Body of pancreas (tissue), 4 donors: ENCODE measurements around the gene LARP4B. TPM values are rescaled to one million over a fixed set of nuclear protein-coding genes. Genes with fewer than 3 reads are reported as not detected.

Experiments
- ATAC-seq: fragments of 150-250 bp; one replicate; pipeline ENCODE4 v1.9.1; 2016
- DNase-seq, 4 donors: peaks; one replicate each; pipeline ENCODE4 v3.0.0-alpha.2; 2019
- H3K27ac ChIP-seq, 4 donors: fragments of 200-600 bp; sonication (generic); 1 replicate in 3 of 4; 2 replicates in 1 of 4; pipeline versions ENCODE4 v1.5.1 to v1.6.1; 2016 to 2019; ENCODE audit warnings: mild to moderate bottlenecking in 1 of 4, mixed read lengths in 1 of 4, moderate library complexity in 1 of 4
- H3K27me3 ChIP-seq, 2 donors: fragments of 200-600 bp; sonication (generic); one replicate each; pipeline ENCODE4 v1.6.0; 2016; ENCODE audit warnings: mild to moderate bottlenecking in 1 of 2
- H3K36me3 ChIP-seq, 2 donors: fragments of 200-600 bp; sonication (generic); replicated peaks in 1 of 2; 2 replicates each; pipeline ENCODE4 v1.5.1; 2016; ENCODE audit warnings: low read depth in 2 of 2; ENCODE audit not compliant: insufficient read depth in 1 of 2
- H3K4me1 ChIP-seq: fragments of 200-600 bp; sonication (generic); one replicate; pipeline ENCODE4 v1.6.0; 2016
- H3K4me3 ChIP-seq, 2 donors: fragments of 200-600 bp; sonication (generic); 1 replicate in 1 of 2; 2 replicates in 1 of 2; pipeline ENCODE4 v1.5.1; 2016 to 2019
- H3K9me3 ChIP-seq, 3 donors: fragments of 200-600 bp; sonication (generic); 1 replicate in 2 of 3; 2 replicates in 1 of 3; pipeline ENCODE4 v1.5.1; 2016
- POLR2A ChIP-seq, 3 donors: fragments of 450-650 bp; IDR thresholded peaks; one replicate each; pipeline ENCODE4 v1.6.1; 2016; ENCODE audit warnings: antibody characterized with exemption in 3 of 3, mild to moderate bottlenecking in 2 of 3
- WGBS, 2 donors: methylation state at CpG; one replicate each; pipeline ENCODE4 v1.1.5; 2017; 5-methylcytosine and 5-hydroxymethylcytosine counted together
- intact Hi-C: fragments of 100-400 bp; cut with DNase I; formaldehyde crosslinking; loops from one replicate; pipeline ENCODE4 v1.15.1; 2023
- total RNA-seq, 2 donors: library from RNA; depleted of rRNA; stranded (reverse); fragments of >200 nt; gene quantifications; one replicate each; pipeline ENCODE4 v1.1.0, GENCODE V29; 2016
- TF ChIP-seq, protein P1 (sequence below), 7 experiments: fragments of 450-650 bp in 4 of 7; fragments of 200-600 bp in 3 of 7; sonication (generic) in 3 of 7; IDR thresholded peaks; one replicate each; pipeline ENCODE4 v1.5.1; 2016 to 2019; ENCODE audit warnings: antibody characterized with exemption in 7 of 7

The LARP4B gene
- total RNA-seq, 2 donors from 2014 or later: 41.0 to 61.6 TPM

DNA sequence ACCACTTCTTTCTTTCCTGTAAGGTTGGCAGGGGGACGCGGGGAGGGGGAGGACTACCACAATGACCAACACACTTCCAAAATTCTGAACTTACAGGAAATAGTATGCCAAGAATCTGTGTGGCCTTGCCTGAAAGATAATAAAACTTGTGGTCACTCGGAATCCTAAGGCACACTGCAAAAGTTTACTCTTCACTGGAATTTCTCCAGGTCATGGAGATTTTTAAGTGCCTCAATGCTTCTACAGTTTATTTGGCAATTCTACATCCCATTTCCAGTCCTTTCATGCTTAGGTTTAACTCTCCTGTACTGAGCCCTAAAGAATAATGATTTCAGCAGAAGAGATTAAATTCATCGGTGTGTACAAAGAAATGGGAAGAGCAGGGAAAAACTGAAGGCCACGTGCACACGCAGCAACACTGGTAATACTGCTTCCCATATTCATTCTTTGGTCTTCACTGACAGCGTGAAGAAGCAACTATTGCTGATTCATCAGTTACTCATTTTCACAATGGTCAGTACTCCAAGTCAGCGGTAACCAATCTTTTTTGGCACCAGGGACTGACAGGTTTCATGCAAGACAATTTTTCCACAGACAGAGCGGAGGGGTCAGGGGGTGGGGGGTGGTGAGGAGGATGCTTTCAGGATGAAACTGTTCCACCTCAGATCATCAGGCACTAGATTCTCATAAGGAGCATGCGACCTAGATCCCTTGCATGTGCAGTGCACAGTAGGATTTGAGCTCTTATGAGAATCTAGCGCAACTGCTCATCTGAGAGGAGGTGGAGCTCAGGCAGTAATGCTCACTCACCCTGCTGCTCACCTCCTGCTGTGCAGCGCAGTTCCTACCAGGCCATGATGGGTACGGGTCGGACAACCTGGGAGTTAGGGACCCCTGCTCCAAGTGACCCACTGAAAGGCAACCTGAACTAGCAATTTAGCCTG, 9.8 kb downstream of the LARP4B start:
- ATAC-seq (no peak), DNase-seq (no peak)
- Histone ChIP-seq H3K4me1 (peaks cover 58% of the 10 kb centered on the region), H3K27me3 (no peaks in the 10 kb centered on the region), H3K36me3 (no peaks in the 10 kb centered on the region), H3K9me3 (no peaks in the 10 kb centered on the region), H3K4me3 (no peak overlapping the region), H3K27ac (peak overlapping the region in 1 of 4 donors; percentile 8)
- 73 to 78% methylated on average over 11 to 14 of the region's 14 CpGs for WGBS, 2 donors
- TF ChIP-seq, protein P1, sequence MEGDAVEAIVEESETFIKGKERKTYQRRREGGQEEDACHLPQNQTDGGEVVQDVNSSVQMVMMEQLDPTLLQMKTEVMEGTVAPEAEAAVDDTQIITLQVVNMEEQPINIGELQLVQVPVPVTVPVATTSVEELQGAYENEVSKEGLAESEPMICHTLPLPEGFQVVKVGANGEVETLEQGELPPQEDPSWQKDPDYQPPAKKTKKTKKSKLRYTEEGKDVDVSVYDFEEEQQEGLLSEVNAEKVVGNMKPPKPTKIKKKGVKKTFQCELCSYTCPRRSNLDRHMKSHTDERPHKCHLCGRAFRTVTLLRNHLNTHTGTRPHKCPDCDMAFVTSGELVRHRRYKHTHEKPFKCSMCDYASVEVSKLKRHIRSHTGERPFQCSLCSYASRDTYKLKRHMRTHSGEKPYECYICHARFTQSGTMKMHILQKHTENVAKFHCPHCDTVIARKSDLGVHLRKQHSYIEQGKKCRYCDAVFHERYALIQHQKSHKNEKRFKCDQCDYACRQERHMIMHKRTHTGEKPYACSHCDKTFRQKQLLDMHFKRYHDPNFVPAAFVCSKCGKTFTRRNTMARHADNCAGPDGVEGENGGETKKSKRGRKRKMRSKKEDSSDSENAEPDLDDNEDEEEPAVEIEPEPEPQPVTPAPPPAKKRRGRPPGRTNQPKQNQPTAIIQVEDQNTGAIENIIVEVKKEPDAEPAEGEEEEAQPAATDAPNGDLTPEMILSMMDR (IDR thresholded peaks at IDR 0.05): no peak
- TF ChIP-seq POLR2A (IDR thresholded peaks at IDR 0.05): no peak
- intact Hi-C loops: no loop called here

DNA sequence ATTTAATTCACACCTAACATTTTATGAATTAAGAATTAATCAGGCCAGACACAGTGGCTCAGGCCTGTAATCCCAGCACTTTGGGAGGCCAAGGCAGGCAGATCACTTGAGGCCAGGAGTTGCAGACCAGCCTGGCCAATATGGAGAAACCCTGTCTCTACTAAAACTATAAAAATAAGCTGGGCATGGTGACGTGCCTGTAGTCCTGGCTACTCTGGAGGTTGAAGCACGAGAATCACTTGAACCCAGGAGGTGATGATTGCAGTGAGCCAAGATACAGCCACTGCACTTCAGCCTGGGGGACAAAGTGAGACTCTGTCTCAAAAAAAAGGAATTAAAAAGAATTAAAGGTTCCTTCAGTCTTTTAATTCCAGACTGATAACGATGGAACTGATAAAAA, 11.1 kb downstream of the LARP4B start:
- DNase-seq: no peak
- no peak overlapping the region for H3K4me3 ChIP-seq
- H3K27me3 ChIP-seq: no peaks in the 10 kb centered on the region
- peaks cover 46% of the 10 kb centered on the region for H3K4me1 ChIP-seq
- no peak for ATAC-seq
- intact Hi-C loops: no loop called here
- WGBS, 2 donors: 82% methylated on average over 3 of the region's 3 CpGs
- TF ChIP-seq POLR2A (IDR thresholded peaks at IDR 0.05): no peak
- TF ChIP-seq, protein P1 (IDR thresholded peaks at IDR 0.05): no peak
- no peaks in the 10 kb centered on the region for H3K9me3 ChIP-seq
- H3K36me3 ChIP-seq: no peaks in the 10 kb centered on the region
- H3K27ac ChIP-seq: no peak overlapping the region

DNA sequence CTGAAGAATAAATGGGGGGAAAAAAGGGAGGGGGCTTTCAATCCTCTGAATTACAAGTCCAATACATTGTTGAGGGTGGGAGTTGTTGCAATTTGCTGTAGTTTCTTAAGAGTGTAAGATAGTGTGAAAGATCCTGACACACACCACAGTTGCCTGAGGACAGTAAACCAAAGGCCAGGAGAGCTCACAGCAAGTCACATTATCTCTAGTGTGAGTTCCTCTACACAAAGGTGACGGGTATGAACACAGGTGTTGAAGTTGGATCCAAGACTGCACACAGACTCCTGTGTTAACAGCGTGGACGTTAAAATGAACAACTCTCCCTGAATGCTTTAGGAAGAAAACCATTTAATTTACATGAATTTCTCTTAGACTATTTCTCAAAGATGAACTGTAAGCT, 12.0 kb downstream of the LARP4B start:
- Histone ChIP-seq H3K4me3 (no peak overlapping the region), H3K9me3 (no peaks in the 10 kb centered on the region), H3K4me1 (peaks cover 41% of the 10 kb centered on the region), H3K36me3 (no peaks in the 10 kb centered on the region), H3K27me3 (no peaks in the 10 kb centered on the region), H3K27ac (no peak overlapping the region)
- no peak for ATAC-seq
- intact Hi-C loops: no loop called here
- no peak for DNase-seq
- WGBS, 2 donors: 27 to 51% methylated on average over 3 of the region's 3 CpGs
- no peak for TF ChIP-seq POLR2A (IDR thresholded peaks at IDR 0.05)
- TF ChIP-seq, protein P1 (IDR thresholded peaks at IDR 0.05): no peak

DNA sequence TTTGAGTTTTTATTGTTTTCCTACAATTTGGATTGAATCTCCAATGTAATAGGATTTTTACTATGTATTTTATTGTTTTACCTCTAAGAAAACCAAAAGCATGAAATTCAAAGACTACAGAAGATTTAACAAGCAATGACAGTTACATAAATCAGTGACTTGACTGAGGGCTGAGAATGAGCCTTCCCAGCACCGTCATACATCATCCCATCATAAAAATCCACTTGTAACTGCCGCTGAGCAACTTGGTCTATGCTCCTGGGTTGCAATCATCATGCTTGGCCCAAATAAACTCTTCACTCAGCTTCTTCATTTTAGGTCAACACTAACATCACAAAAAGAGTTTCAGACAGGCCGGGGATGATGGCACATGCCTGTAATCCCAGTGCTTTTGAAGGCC, 13.5 kb downstream of the LARP4B start:
- H3K4me1 ChIP-seq: peaks cover 28% of the 10 kb centered on the region
- H3K4me3 ChIP-seq: no peak overlapping the region
- no peaks in the 10 kb centered on the region for H3K9me3 ChIP-seq

More for the DNA sequence above, 13.5 kb downstream of the LARP4B start:
- ATAC-seq (no peak), DNase-seq (no peak)
- 90 to 98% methylated on average over 3 of the region's 3 CpGs for WGBS, 2 donors
- intact Hi-C loops: no loop called here
- Histone ChIP-seq H3K27ac (no peak overlapping the region), H3K27me3 (no peaks in the 10 kb centered on the region), H3K36me3 (no peaks in the 10 kb centered on the region)
- TF ChIP-seq, protein P1 (IDR thresholded peaks at IDR 0.05): no peak
- no peak for TF ChIP-seq POLR2A (IDR thresholded peaks at IDR 0.05)
